Nephron progenitor cell (in vitro differentiated cells): ENCODE results near the gene SHC3.

Source experiments
- DNase-seq: peaks from one replicate; pipeline ENCODE4 v3.0.0; 2021
- H3K27ac Mint-ChIP-seq: 2 replicates; pipeline ENCODE4 v1.8.0; 2021; ENCODE audit warnings: mild to moderate bottlenecking, moderate library complexity, mixed read lengths
- H3K27me3 Mint-ChIP-seq: 2 replicates; pipeline ENCODE4 v1.8.0; 2021; ENCODE audit warnings: mild to moderate bottlenecking, low read depth, mixed read lengths; ENCODE audit not compliant: poor library complexity
- H3K36me3 Mint-ChIP-seq: 2 replicates; pipeline ENCODE4 v1.8.0; 2021; ENCODE audit warnings: low read depth, mixed read lengths
- H3K4me1 Mint-ChIP-seq: 2 replicates; pipeline ENCODE4 v1.8.0; 2021; ENCODE audit warnings: mixed read lengths
- H3K4me3 Mint-ChIP-seq: 2 replicates; pipeline ENCODE4 v1.8.0; 2021; ENCODE audit warnings: mild to moderate bottlenecking, moderate library complexity, mixed read lengths
- H3K9me3 Mint-ChIP-seq: 2 replicates; pipeline ENCODE4 v1.8.0; 2021; ENCODE audit warnings: mild to moderate bottlenecking, moderate library complexity, mixed read lengths
- CTCF ChIP-seq: fragments of 200-600 bp; sonication (generic); IDR thresholded peaks from 2 replicates; pipeline ENCODE4 v1.5.0; 2021; ENCODE audit warnings: antibody characterized with exemption

SHC3 gene

DNA sequence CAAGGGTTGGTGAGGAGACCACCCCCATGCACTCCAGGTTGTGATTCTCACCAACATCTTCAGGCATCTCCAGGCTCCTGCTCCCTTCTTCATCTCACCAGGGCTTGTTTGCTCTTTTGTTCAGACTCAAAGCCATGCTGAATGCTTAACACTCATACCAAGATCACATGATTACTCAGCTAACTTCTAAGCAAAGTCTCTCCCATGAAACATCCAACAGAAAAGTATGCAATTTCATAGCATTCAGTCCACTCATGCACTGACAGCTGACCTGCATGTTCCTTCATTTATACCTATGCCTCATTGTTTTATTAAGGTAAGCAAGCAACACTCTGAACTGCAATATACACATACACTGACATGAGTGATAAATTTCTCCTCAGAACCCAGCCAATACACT lies 69.0 kb downstream of the SHC3 start:
- H3K4me3 Mint-ChIP-seq, result no peak overlapping the region

GRCh38 chr9:89107406-89107805 lies 71.2 kb downstream of the SHC3 start:
- Mint-ChIP-seq H3K27me3 (peaks cover 2% of the 10 kb centered on the region), H3K4me3 (no peak overlapping the region), H3K27ac (no peak overlapping the region), H3K9me3 (no peaks in the 10 kb centered on the region), H3K4me1 (no peaks in the 10 kb centered on the region), H3K36me3 (no peaks in the 10 kb centered on the region)
- TF ChIP-seq CTCF, result no peak
- DNase-seq, result no peak

More for the DNA sequence above, 69.0 kb downstream of the SHC3 start:
- TF ChIP-seq CTCF, result no peak
- no peaks in the 10 kb centered on the region for H3K4me1 Mint-ChIP-seq
- no peaks in the 10 kb centered on the region for H3K9me3 Mint-ChIP-seq
- DNase-seq, result no peak
- no peaks in the 10 kb centered on the region for H3K27me3 Mint-ChIP-seq
- no peaks in the 10 kb centered on the region for H3K36me3 Mint-ChIP-seq
- H3K27ac Mint-ChIP-seq, result no peak overlapping the region

GRCh38 chr9:89106224-89106851 lies 72.3 kb downstream of the SHC3 start:
- no peaks in the 10 kb centered on the region for H3K9me3 Mint-ChIP-seq
- TF ChIP-seq CTCF, result no peak
- H3K36me3 Mint-ChIP-seq, result no peaks in the 10 kb centered on the region
- no peaks in the 10 kb centered on the region for H3K4me1 Mint-ChIP-seq
- no peak for DNase-seq
- H3K27me3 Mint-ChIP-seq, result peaks cover 2% of the 10 kb centered on the region
- H3K4me3 Mint-ChIP-seq, result no peak overlapping the region
- H3K27ac Mint-ChIP-seq, result peak overlapping the region; percentile 42

GRCh38 chr9:89104821-89105220 lies 73.8 kb downstream of the SHC3 start:
- no peak for DNase-seq
- no peaks in the 10 kb centered on the region for H3K9me3 Mint-ChIP-seq
- H3K4me3 Mint-ChIP-seq, result no peak overlapping the region
- H3K27me3 Mint-ChIP-seq, result peaks cover 2% of the 10 kb centered on the region
- no peaks in the 10 kb centered on the region for H3K36me3 Mint-ChIP-seq
- H3K27ac Mint-ChIP-seq, result no peak overlapping the region
- TF ChIP-seq CTCF, result no peak
- no peaks in the 10 kb centered on the region for H3K4me1 Mint-ChIP-seq

- no peak overlapping the region for H3K27ac Mint-ChIP-seq
- no peak for DNase-seq
- H3K4me1 Mint-ChIP-seq, result no peaks in the 10 kb centered on the region
- no peaks in the 10 kb centered on the region for H3K9me3 Mint-ChIP-seq
- H3K4me3 Mint-ChIP-seq, result no peak overlapping the region
- peaks cover 7% of the 10 kb centered on the region for H3K27me3 Mint-ChIP-seq
- no peak for TF ChIP-seq CTCF
- H3K36me3 Mint-ChIP-seq, result no peaks in the 10 kb centered on the region
Observed at GRCh38 chr9:89097219-89097618, 81.4 kb downstream of the SHC3 start.

- Mint-ChIP-seq H3K9me3 (no peaks in the 10 kb centered on the region), H3K4me3 (no peak overlapping the region), H3K27ac (no peak overlapping the region), H3K27me3 (peaks cover 7% of the 10 kb centered on the region), H3K4me1 (no peaks in the 10 kb centered on the region), H3K36me3 (no peaks in the 10 kb centered on the region)
- no peak for DNase-seq
- no peak for TF ChIP-seq CTCF
Observed at GRCh38 chr9:89096807-89097206, 81.8 kb downstream of the SHC3 start.
